Left lung (tissue), 10 donors: ENCODE data around the gene TTC33. TPM values are rescaled to one million over a fixed set of nuclear protein-coding genes. Genes with fewer than 3 reads are reported as not detected.

ENCODE experiments used
- ATAC-seq: fragments of 200-7000 bp; cut with Tn5 transposase; one replicate; pipeline ENCODE4 v1.9.1; 2020; ENCODE audit warnings: moderate library complexity
- DNase-seq, 4 donors: peaks; one replicate each; pipeline ENCODE4 v3.0.0-alpha.2; 2013 to 2020
- H3K27ac ChIP-seq, 2 donors: fragments of 200-600 bp; sonication (generic) in 1 of 2; one replicate each; pipeline versions ENCODE4 v1.5.0 to v1.8.0; 2020 to 2021
- H3K27me3 ChIP-seq, 2 donors: fragments of 200-600 bp; sonication (generic) in 1 of 2; one replicate each; pipeline versions ENCODE4 v1.5.0 to v1.8.0; 2020 to 2021
- H3K36me3 ChIP-seq, 2 donors: fragments of 200-600 bp; sonication (generic) in 1 of 2; one replicate each; pipeline versions ENCODE4 v1.5.0 to v1.8.0; 2020 to 2021
- H3K4me1 ChIP-seq, 2 donors: fragments of 200-600 bp; one replicate each; pipeline ENCODE4 v1.8.0; 2021
- H3K4me3 ChIP-seq, 2 donors: fragments of 200-600 bp; sonication (generic) in 1 of 2; one replicate each; pipeline versions ENCODE4 v1.5.0 to v1.8.0; 2020 to 2021; ENCODE audit warnings: mild to moderate bottlenecking in 1 of 2
- H3K9me3 ChIP-seq, 2 donors: fragments of 200-600 bp; sonication (generic) in 1 of 2; one replicate each; pipeline versions ENCODE4 v1.5.0 to v1.8.0; 2020 to 2021
- CTCF ChIP-seq, 2 donors: fragments of 200-600 bp; sonication (generic) in 1 of 2; IDR thresholded peaks; one replicate each; pipeline versions ENCODE4 v1.5.0 to v1.8.0; 2021; ENCODE audit warnings: antibody characterized with exemption in 2 of 2
- intact Hi-C, 2 donors: fragments of 100-400 bp; cut with DNase I; formaldehyde crosslinking; loops; one replicate each; pipeline versions ENCODE4 v1.11.2 to v1.14.2; 2022
- polyA plus RNA-seq, 6 donors: library from polyadenylated mRNA; unstranded; fragments of 120-200 nt; gene quantifications; one replicate each; pipeline ENCODE4 v1.2.1, GENCODE V29; 2013; ENCODE audit not compliant: insufficient read length in 6 of 6
- total RNA-seq, 2 donors: library from RNA; stranded (reverse); fragmentation: NEBNext Ultra II Directional; extraction: Animal tissue kit (Norgen Biotek cat#: 25700); gene quantifications; one replicate each; pipeline ENCODE4 v1.2.1, GENCODE V29; 2021
- donor health status: DM: no; HTN: yes; CAD: no.
- donor health status: DM: no; HTN: no; CAD: no.

The TTC33 gene
- total and polyA plus RNA-seq, 8 donors = 11.1 to 41.0 (median 33.0) TPM

- intact Hi-C loops = no loop called here
- TF ChIP-seq CTCF (IDR thresholded peaks at IDR 0.05) = no peak
These were observed 128.1 kb downstream of the TTC33 start for GRCh38 chr5:40627706-40628105.

DNA sequence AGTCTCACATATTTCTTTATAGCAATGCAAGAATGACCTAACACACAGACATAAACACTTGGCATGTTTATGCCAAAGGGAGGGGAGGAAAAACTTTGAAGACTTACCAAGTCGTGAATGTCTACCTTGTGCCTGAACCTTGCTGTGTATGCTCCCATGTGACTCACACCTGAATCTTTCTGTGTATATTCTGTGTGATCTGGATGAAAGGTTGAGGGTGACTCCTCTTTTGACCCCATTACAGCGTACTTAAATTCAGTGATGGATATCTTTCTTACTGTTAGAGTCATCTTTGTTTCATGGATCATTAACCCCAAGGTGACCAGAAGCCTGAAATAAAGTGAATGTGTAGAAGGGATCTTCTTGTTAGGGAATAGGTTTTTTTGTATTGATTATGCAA, 129.0 kb downstream of the TTC33 start:
- intact Hi-C loops = no loop called here
- Histone ChIP-seq H3K27ac (no peak overlapping the region), H3K4me3 (no peak overlapping the region), H3K4me1 (peaks cover 0 to 10% of the 10 kb centered on the region in 2 donors), H3K9me3 (no peaks in the 10 kb centered on the region), H3K36me3 (no peaks in the 10 kb centered on the region), H3K27me3 (no peaks in the 10 kb centered on the region)
- no peak for TF ChIP-seq CTCF (IDR thresholded peaks at IDR 0.05)
- no peak for ATAC-seq
- no peak for DNase-seq

More at GRCh38 chr5:40627706-40628105, 128.1 kb downstream of the TTC33 start:
- no peak overlapping the region for H3K27ac ChIP-seq
- no peaks in the 10 kb centered on the region for H3K27me3 ChIP-seq
- H3K4me1 ChIP-seq = peaks cover 0 to 10% of the 10 kb centered on the region in 2 donors
- H3K36me3 ChIP-seq = no peaks in the 10 kb centered on the region
- H3K4me3 ChIP-seq = no peak overlapping the region
- ATAC-seq (no peak), DNase-seq (no peak)
- H3K9me3 ChIP-seq = no peaks in the 10 kb centered on the region

- intact Hi-C loops = no loop called here
- Histone ChIP-seq H3K4me1 (peaks cover 0 to 10% of the 10 kb centered on the region in 2 donors), H3K27ac (no peak overlapping the region), H3K9me3 (no peaks in the 10 kb centered on the region), H3K4me3 (no peak overlapping the region), H3K36me3 (no peaks in the 10 kb centered on the region), H3K27me3 (no peaks in the 10 kb centered on the region)
- no peak for DNase-seq
- no peak for TF ChIP-seq CTCF (IDR thresholded peaks at IDR 0.05)
- ATAC-seq = no peak
These were observed 132.0 kb downstream of the TTC33 start for GRCh38 chr5:40623480-40624420.

GRCh38 chr5:40622463-40623252, 133.1 kb downstream of the TTC33 start:
- Histone ChIP-seq H3K9me3 (no peaks in the 10 kb centered on the region), H3K27me3 (no peaks in the 10 kb centered on the region), H3K4me3 (no peak overlapping the region), H3K27ac (no peak overlapping the region), H3K36me3 (no peaks in the 10 kb centered on the region), H3K4me1 (no peaks in the 10 kb centered on the region)
- intact Hi-C loops = no loop called here
- no peak for TF ChIP-seq CTCF (IDR thresholded peaks at IDR 0.05)
- no peak for ATAC-seq
- no peak for DNase-seq

DNA sequence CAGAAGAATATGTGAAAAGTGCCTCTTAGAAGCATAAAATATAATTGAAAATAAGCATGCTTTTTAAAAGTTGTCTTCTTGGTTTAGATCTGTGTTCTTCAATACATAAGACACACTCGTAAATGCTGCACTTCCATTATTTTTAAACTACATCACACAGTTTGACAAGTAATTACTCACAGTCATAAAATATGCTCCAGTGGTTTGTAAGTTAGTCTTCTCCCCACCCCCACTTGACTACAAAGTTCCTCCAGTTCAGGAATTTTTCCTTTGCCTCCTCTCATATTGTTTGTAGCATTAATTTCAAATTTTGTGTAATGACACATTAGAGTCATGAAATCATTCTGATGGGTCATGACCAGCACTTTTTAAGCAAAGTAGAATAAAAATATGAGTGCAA, 136.3 kb downstream of the TTC33 start:
- H3K4me3 ChIP-seq = no peak overlapping the region
- no peak for ATAC-seq
- no peak for DNase-seq
- H3K9me3 ChIP-seq = no peaks in the 10 kb centered on the region
- no peak overlapping the region for H3K27ac ChIP-seq
- no peak for TF ChIP-seq CTCF (IDR thresholded peaks at IDR 0.05)
- peaks cover 0 to 16% of the 10 kb centered on the region in 2 donors for H3K4me1 ChIP-seq
- H3K27me3 ChIP-seq = no peaks in the 10 kb centered on the region
- H3K36me3 ChIP-seq = no peaks in the 10 kb centered on the region
- intact Hi-C loops = no loop called here
